GM19099 (cell line): ENCODE results near the gene WBP11.
A peak's percentile ranks its signal among the peaks of the same experiment; 100 is the strongest.

Experiments
- POLR2A ChIP-seq: IDR thresholded peaks from 3 replicates; pipeline ENCODE4 v1.6.1; 2011; ENCODE audit warnings: low read depth; ENCODE audit not compliant: insufficient read length; ENCODE audit errors: extremely low read depth

Gene WBP11

DNA sequence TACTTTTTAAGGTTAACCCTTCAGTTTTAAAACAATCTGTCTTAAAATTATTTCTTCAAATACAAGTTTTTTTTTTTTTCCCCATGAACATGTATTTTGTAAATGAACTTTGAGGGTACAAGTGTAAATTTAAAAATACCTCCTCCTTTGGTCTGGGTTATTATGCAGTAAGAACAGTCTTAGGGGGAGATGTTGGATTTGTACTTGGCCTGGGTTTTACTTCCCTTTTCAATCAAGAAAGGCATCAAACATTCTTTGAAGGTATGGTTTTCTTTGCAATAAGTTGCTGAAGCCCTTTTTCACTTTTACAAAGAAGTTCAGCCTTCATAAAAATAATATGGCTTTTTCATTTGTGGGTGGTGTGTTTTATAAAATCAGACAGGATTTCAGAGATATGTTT lies 20.5 kb downstream of the WBP11 start:
- no peak for TF ChIP-seq POLR2A

DNA sequence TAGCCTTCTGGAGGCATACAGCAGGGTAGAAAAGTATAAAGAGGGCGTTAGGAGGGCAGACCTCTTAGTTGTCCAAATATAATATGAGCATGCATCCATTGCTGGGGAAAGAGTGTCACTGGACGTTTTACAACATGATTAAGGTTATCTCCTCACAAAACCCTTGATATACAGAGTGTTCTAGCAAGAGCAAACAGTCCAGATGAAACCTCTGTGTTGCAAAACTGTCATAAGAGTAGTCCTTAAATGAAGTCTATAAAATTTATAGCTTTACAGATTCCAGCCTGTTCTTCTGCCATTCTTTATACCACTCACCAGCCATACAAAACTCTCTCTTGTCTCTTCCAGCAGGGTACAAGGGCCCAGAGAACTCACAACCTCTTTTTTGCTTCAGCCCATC lies 21.7 kb downstream of the WBP11 start:
- TF ChIP-seq POLR2A = no peak

DNA sequence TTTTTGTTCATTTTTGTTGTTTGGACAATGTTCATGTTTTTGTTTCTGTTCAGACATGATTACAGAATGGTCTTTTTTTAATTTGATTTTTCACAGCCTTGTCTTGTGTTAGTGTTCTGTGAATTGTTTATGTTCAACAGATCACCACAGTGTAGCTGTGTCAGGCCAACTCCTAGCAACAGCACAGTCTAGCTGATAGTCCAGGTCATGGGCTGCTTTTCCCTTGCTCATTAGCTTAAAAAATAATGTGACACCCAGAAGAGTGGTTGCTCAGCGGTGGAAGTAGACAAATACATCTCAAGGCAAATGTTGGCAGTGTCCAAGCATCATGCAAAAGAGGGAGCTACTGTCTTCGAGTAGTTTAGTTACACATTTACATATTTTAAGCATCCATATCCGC lies 22.4 kb downstream of the WBP11 start:
- no peak for TF ChIP-seq POLR2A

DNA sequence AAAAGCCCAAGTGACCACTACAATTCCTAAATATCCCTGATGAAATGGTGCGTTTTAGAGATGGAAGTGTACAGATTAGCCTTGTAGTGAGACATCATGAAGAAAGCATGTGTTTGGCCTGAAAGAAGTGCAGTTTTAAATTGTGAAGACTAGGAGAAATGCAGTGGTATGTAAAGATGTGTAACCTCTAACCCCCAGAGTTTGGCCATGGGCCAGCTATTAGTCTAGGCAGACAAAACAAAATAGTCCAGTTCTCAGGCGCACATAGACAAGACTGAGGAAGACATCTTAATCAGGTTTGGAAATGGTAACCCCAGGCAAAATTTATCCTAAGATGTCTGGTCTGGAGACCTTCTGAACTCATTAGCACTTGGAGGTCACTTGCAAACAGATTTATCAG lies 23.4 kb downstream of the WBP11 start:
- TF ChIP-seq POLR2A = no peak

GRCh38 chr12:14777271-14777670 lies 26.0 kb downstream of the WBP11 start:
- no peak for TF ChIP-seq POLR2A

- TF ChIP-seq POLR2A = no peak
Measured at GRCh38 chr12:14776236-14776961, 26.9 kb downstream of the WBP11 start.

DNA sequence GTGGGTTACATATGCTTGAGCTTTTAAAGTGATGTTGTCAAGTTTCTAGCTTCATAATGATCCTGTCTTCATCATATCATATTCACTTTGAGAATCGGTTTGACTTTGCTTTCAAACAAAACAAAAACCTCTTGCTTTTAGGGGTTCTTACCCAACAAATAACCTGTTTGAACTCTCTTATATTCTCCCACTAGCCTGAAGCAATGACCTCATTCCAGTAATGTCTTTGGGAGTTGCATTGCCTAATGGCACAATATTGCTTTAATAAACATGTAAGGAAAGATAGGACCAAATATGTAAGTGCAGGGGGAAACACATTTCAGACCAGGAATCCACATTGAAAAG lies 27.7 kb downstream of the WBP11 start:
- TF ChIP-seq POLR2A = no peak

DNA sequence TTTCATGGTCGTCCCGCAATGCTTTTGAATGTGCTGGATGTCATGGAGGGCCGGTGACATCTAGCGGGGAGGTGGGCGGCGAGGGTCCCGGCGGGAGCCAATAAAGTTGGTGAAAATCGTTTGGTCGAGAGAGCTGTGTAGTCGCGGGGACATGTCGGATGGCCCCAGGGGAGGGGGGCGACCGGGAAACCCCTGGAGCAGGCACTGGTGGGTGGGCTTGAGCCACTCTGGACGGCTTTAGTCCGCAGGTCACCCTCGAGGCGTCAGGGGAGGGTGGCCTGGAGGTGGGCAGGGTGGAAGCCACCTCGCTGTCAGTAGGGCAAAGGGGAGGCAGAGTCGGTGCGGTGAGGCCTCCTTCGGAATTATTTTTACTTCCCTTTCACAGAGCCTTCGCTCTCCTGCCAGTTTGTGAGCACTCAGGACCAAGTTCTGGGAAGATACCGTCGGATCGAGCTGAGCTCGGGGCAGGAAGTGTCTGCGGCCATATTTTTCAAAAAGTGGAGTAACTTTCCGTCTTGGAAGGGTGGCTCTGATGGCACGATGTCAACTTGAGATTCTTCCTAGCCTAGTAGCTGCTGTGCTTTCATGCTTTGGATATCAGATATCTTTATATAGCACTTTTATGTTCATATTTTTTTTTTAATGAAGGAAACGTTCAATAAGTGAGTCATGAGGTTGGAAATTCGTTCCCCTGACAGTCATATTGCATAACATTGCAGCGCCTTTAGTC lies 28.2 kb downstream of the WBP11 start:
- no peak for TF ChIP-seq POLR2A

- peak; percentile 87 for TF ChIP-seq POLR2A
Measured at GRCh38 chr12:14774074-14774905, 29.0 kb downstream of the WBP11 start.

DNA sequence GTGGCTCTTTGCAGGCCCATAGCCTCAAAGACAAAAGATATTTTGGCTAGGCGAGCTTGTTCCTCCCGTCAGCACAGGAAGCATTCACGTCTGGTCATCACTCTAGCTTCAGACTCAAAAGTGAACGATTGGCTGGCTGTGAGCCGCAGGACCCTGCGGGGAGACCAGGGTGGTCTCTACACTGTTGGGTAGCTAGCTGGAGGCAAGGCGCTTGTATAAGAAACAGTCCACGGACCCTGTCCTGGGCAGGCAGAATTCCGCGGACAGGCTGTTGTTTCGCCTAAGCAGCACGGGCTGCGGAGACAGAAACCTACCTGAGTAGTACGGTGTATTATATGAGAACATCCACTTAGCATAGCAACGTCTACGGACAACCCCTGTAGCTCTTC lies 29.6 kb downstream of the WBP11 start:
- TF ChIP-seq POLR2A = no peak

DNA sequence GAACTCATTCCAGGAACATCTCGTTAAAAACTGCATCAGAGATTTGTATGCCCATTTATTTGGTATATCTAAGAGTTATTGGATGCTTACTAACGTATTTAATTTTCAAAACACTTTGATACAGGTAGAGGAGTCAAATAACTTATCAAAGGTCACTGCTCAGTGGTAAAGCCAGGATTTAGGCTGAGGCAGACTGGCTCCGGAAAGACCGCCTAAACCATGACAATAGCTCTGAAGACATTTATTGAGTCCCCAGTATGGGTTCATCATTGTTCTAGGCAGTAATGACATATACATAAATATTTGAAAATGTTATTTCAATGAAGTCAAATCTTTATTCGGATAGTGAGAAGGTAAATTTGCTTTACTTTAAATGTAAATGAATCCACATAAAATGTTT lies 30.3 kb downstream of the WBP11 start:
- TF ChIP-seq POLR2A = no peak

GRCh38 chr12:14771651-14772137 lies 31.6 kb downstream of the WBP11 start:
- TF ChIP-seq POLR2A = no peak

DNA sequence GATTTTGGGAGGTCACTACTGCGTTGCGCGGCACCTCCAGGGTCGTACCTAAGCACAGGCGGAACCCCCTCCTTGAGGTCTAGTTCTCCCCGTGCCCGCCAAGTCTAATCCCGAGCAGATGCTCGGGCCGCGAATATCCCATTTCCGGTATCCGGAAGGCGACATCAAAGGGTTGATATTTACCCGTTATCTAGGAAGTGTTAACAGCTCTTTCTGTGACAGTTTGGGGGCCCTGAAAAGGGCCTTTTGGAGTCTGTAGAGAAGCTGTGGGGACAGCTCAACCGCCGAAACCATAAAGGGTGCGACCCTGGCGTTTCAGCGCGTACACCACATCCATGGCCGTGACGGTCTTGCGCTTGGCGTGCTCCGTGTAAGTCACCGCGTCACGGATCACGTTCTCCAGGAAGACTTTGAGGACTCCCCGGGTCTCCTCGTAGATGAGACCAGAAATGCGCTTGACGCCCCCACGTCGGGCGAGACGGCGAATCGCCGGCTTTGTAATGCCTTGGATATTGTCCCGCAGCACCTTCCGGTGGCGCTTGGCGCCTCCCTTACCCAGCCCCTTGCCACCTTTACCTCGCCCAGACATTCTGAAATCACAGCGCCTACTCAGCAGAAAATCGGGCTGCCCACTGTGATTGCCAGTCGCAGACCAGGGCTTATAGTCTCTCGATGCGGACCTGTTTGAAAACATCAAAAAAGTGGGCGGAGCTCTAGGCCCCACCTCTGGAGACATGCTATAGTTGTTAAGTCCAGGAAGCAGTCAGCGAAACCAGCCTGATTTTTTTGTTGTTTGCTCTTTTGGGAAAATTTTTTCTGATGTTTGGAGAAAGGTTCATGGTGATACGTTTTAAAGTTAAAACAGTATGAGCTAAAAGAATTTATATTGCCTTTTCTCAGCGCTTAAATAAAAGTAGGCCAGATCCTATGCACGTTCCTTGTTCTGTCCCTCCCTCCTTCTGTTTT lies 32.5 kb downstream of the WBP11 start:
- TF ChIP-seq POLR2A = peak; percentile 100

DNA sequence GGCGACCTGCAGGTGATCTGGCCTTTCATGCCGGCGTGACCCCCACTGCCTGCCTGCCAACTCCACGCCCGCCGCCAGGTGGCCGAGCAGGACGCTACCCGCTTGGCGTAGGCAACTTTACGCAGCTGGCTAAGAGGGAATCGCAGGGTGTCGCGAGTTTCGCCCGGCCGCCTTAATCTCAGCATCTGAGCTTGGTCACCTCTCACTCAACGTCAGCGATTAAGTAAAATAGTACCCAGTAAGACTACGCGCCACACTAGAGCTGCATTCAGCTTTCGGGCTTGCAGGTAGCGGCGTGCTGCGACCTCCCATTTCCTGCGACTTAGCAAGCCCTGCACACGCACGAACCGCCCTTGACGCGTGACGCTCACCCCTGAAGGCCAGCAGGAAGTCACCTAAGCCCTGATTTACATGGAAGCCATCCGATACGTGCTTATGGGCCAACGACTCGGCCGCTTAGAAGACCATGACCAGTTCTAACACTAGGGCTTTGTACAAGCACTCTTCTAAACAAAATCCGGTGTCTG lies 33.2 kb downstream of the WBP11 start:
- peak; percentile 84 for TF ChIP-seq POLR2A
